OCI-LY1 (cell line): ENCODE data around the gene SSTR1.

Source experiments
- H2AFZ ChIP-seq: fragments of 200-600 bp; sonication (generic), shearing (Covaris generic); 2 replicates; pipeline ENCODE4 v1.6.0; 2014; ENCODE audit warnings: antibody characterized with exemption, mild to moderate bottlenecking, low read length
- H3F3A ChIP-seq: fragments of 200-600 bp; sonication (generic), shearing (Covaris generic); 2 replicates; pipeline ENCODE4 v1.6.0; 2014; ENCODE audit warnings: mild to moderate bottlenecking, antibody characterized with exemption, low read length, moderate library complexity; ENCODE audit not compliant: insufficient read depth
- H3K27ac ChIP-seq: fragments of 200-600 bp; sonication (generic); 2 replicates; pipeline ENCODE4 v1.5.1; 2014; ENCODE audit warnings: low read length, mixed run types, mild to moderate bottlenecking, low read depth; ENCODE audit not compliant: poor library complexity, severe bottlenecking
- H3K27me3 ChIP-seq: fragments of 200-600 bp; sonication (generic); 2 replicates; pipeline ENCODE4 v1.6.0; 2014; ENCODE audit warnings: antibody characterized with exemption, mild to moderate bottlenecking, low read length, moderate library complexity; ENCODE audit not compliant: insufficient read depth
- H3K36me3 ChIP-seq: fragments of 200-600 bp; sonication (generic); 2 replicates; pipeline ENCODE4 v1.6.1; 2014; ENCODE audit warnings: mild to moderate bottlenecking, antibody characterized with exemption, low read length, moderate library complexity, mixed read lengths; ENCODE audit not compliant: insufficient read depth
- H3K4me1 ChIP-seq: fragments of 200-600 bp; sonication (generic); 2 replicates; pipeline ENCODE4 v1.5.1; 2014; ENCODE audit warnings: mild to moderate bottlenecking, low read length, moderate library complexity; ENCODE audit not compliant: insufficient read depth, severe bottlenecking
- H3K4me2 ChIP-seq: fragments of 200-600 bp; sonication (generic), shearing (Covaris generic); 2 replicates; pipeline ENCODE4 v1.6.1; 2014; ENCODE audit warnings: low read length
- H3K4me3 ChIP-seq: fragments of 200-600 bp; sonication (generic); 2 replicates; pipeline ENCODE4 v1.5.1; 2014; ENCODE audit warnings: low read length, low read depth, mild to moderate bottlenecking, mixed read lengths; ENCODE audit not compliant: poor library complexity, severe bottlenecking
- H3K79me2 ChIP-seq: fragments of 200-600 bp; shearing (Covaris generic); 2 replicates; pipeline ENCODE4 v1.6.1; 2016; ENCODE audit warnings: mixed run types, low read length, mixed read lengths; ENCODE audit not compliant: insufficient read depth
- H3K9ac ChIP-seq: fragments of 200-600 bp; sonication (generic), shearing (Covaris generic); 2 replicates; pipeline ENCODE4 v1.6.1; 2014; ENCODE audit warnings: mild to moderate bottlenecking, low read length, mixed read lengths
- H3K9me2 ChIP-seq: fragments of 200-600 bp; sonication (generic), shearing (Covaris generic); 2 replicates; pipeline ENCODE4 v1.6.1; 2014; ENCODE audit warnings: low read depth, mild to moderate bottlenecking, low read length, mixed read lengths
- H3K9me3 ChIP-seq: fragments of 200-600 bp; shearing (Covaris generic); 2 replicates; pipeline ENCODE4 v1.6.1; 2014; ENCODE audit warnings: low read length, mixed read lengths
- H4K20me1 ChIP-seq: fragments of 200-600 bp; sonication (generic), shearing (Covaris generic); 2 replicates; pipeline ENCODE4 v1.6.0; 2016; ENCODE audit warnings: mild to moderate bottlenecking, low read length; ENCODE audit not compliant: insufficient read depth
- EZH2 ChIP-seq: fragments of 200-600 bp; sonication (generic), shearing (Covaris generic); IDR thresholded peaks from 2 replicates; pipeline ENCODE4 v1.8.0; 2017; ENCODE audit warnings: borderline replicate concordance, mixed run types, mild to moderate bottlenecking, antibody characterized with exemption, low read length, moderate library complexity, mixed read lengths
- TF ChIP-seq, protein P1 (sequence below): fragments of 200-600 bp; sonication (generic), shearing (Covaris generic); IDR thresholded peaks from 2 replicates; pipeline ENCODE4 v1.5.1; 2017; ENCODE audit warnings: mild to moderate bottlenecking, antibody characterized with exemption, low read length, moderate library complexity, mixed read lengths

The SSTR1 gene

GRCh38 chr14:38210587-38211216, 3.0 kb downstream of the SSTR1 start:
- Histone ChIP-seq H3K9me2 (no peaks in the 10 kb centered on the region), H3K4me2 (no peak overlapping the region), H4K20me1 (no peaks in the 10 kb centered on the region), H3K27me3 (no peaks in the 10 kb centered on the region), H3K4me1 (peaks cover 23% of the 10 kb centered on the region), H3K9me3 (peaks cover 20% of the 10 kb centered on the region), H2AFZ (no peak overlapping the region), H3K9ac (no peak overlapping the region), H3F3A (no peaks in the 10 kb centered on the region), H3K27ac (no peak overlapping the region), H3K79me2 (no peaks in the 10 kb centered on the region), H3K36me3 (no peaks in the 10 kb centered on the region; the same call in 1 of the 2 replicates), H3K4me3 (no peak overlapping the region)
- TF ChIP-seq EZH2, result no peak

GRCh38 chr14:38211255-38211735, 3.6 kb downstream of the SSTR1 start:
- H2AFZ ChIP-seq, result no peak overlapping the region
- H3K4me1 ChIP-seq, result peaks cover 23% of the 10 kb centered on the region
- H3K27ac ChIP-seq, result no peak overlapping the region
- H3K36me3 ChIP-seq, result no peaks in the 10 kb centered on the region; the same call in 1 of the 2 replicates
- H3K9me2 ChIP-seq, result no peaks in the 10 kb centered on the region
- H3K4me3 ChIP-seq, result no peak overlapping the region
- H3F3A ChIP-seq, result no peaks in the 10 kb centered on the region
- no peaks in the 10 kb centered on the region for H4K20me1 ChIP-seq
- no peak overlapping the region for H3K9ac ChIP-seq
- H3K27me3 ChIP-seq, result no peaks in the 10 kb centered on the region
- H3K9me3 ChIP-seq, result peaks cover 16% of the 10 kb centered on the region
- no peak overlapping the region for H3K4me2 ChIP-seq
- H3K79me2 ChIP-seq, result no peaks in the 10 kb centered on the region
- no peak for TF ChIP-seq EZH2
- TF ChIP-seq, protein P1, sequence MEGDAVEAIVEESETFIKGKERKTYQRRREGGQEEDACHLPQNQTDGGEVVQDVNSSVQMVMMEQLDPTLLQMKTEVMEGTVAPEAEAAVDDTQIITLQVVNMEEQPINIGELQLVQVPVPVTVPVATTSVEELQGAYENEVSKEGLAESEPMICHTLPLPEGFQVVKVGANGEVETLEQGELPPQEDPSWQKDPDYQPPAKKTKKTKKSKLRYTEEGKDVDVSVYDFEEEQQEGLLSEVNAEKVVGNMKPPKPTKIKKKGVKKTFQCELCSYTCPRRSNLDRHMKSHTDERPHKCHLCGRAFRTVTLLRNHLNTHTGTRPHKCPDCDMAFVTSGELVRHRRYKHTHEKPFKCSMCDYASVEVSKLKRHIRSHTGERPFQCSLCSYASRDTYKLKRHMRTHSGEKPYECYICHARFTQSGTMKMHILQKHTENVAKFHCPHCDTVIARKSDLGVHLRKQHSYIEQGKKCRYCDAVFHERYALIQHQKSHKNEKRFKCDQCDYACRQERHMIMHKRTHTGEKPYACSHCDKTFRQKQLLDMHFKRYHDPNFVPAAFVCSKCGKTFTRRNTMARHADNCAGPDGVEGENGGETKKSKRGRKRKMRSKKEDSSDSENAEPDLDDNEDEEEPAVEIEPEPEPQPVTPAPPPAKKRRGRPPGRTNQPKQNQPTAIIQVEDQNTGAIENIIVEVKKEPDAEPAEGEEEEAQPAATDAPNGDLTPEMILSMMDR, result no peak

GRCh38 chr14:38212111-38212510, 4.4 kb downstream of the SSTR1 start:
- Histone ChIP-seq H3K27me3 (no peaks in the 10 kb centered on the region), H4K20me1 (no peaks in the 10 kb centered on the region)

More at GRCh38 chr14:38212111-38212510, 4.4 kb downstream of the SSTR1 start:
- no peaks in the 10 kb centered on the region for H3F3A ChIP-seq
- H3K4me2 ChIP-seq, result no peak overlapping the region
- H3K79me2 ChIP-seq, result no peaks in the 10 kb centered on the region
- no peak overlapping the region for H3K4me3 ChIP-seq
- no peak overlapping the region for H2AFZ ChIP-seq
- H3K27ac ChIP-seq, result no peak overlapping the region
- H3K9me3 ChIP-seq, result peaks cover 13% of the 10 kb centered on the region
- no peaks in the 10 kb centered on the region; the same call in 1 of the 2 replicates for H3K36me3 ChIP-seq
- H3K9me2 ChIP-seq, result no peaks in the 10 kb centered on the region
- peaks cover 23% of the 10 kb centered on the region for H3K4me1 ChIP-seq
- H3K9ac ChIP-seq, result no peak overlapping the region
- TF ChIP-seq, protein P1, result no peak
- TF ChIP-seq EZH2, result no peak
